A375 (cell line): Measurements from ENCODE around the gene MOB3C. TPM values are rescaled to one million over a fixed set of nuclear protein-coding genes. Genes with fewer than 3 reads are reported as not detected.

Experiments used
- total RNA-seq: library from RNA; depleted of rRNA; stranded (reverse); fragments of >200 nt; shearing (Covaris generic); gene quantifications from 2 replicates; pipeline ENCODE4 v1.2.3, GENCODE V29; 2014; rRNA removed

The MOB3C gene
- total RNA-seq: 8.8 and 9.0 TPM in 2 replicates

GRCh38 chr1:46616277-46617107 is at the start of gene MOB3C:
Gene MOB3C (minus strand): TSS chr1:46616811. CDS start chr1:46613321, 3,490 bp downstream.

GRCh38 chr1:46603858-46604549 is 12.6 kb downstream of the MOB3C start, which contains the start of gene MKNK1:
Gene MKNK1 (minus strand): TSS chr1:46604268. CDS start chr1:46583327, 20,941 bp downstream.

Other genes with a start within 250 kb of the MOB3C start
- gene FAAH, start 222.5 kb downstream of the MOB3C start, total RNA-seq: 0.30 and 1.5 TPM in 2 replicates
- 0.19 TPM in 1 of 2 replicates, not detected in the other for gene DMBX1, start 127.0 kb downstream of the MOB3C start, total RNA-seq
- gene KNCN, start 65.2 kb downstream of the MOB3C start, total RNA-seq: not detected in 2 replicates
- 27.3 and 29.5 TPM in 2 replicates for gene MKNK1, start 12.5 kb downstream of the MOB3C start, total RNA-seq
- gene ATPAF1, start 51.6 kb upstream of the MOB3C start, total RNA-seq: 64.6 and 78.9 TPM in 2 replicates
- not detected in 2 replicates for gene TEX38, start 55.0 kb upstream of the MOB3C start, total RNA-seq
- gene EFCAB14, start 102.3 kb upstream of the MOB3C start, total RNA-seq: 20.9 and 26.2 TPM in 2 replicates
- not detected in 2 replicates for gene CYP4B1, start 182.2 kb upstream of the MOB3C start, total RNA-seq